ENCODE measurements around the gene NEU4. TPM values are rescaled to one million over a fixed set of nuclear protein-coding genes. Genes with fewer than 3 reads are reported as not detected.

Gene NEU4
- total and polyA plus RNA-seq, 7 donors = 0.36 to 66.1 (median 9.9) TPM; not detected in 1

DNA sequence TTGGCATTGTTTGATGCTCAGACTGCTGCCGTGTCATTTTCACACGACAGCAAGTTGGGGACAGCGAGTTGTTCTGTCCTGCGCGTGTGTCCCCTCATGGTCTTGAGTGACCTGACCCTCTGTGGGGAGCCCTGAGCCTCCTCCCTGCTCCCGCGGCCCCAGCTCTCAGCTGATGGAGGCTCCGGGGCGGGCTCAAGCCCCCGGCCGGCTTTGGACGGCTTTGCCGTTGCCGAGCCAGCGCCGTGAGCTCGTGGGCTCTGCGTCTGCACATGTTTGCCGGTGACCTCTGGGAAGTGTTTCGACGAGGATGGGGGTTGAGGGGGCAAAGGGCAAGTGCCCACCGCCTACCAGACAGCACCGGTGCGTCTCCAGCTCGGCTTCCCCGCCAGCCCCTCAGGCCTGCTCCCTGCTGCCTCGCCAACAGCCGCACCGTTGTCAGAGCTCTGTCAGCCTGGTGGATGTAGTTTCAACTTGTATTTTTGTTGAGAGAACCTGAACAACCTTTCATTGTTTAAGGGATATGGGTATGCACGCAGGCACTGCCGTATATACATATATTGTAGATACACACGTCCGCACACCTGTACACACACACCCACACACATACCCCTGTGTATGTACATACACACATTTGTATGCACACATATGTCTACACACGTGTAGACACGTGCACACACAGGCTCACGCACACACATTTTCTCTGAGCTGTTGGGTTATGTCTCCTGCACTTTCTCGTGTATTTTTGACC lies 36.0 kb downstream of the NEU4 start:
- H3K27me3 ChIP-seq = no peaks in the 10 kb centered on the region
- peak overlapping the region in 3 of 4 donors; percentile 45 to 48 (median 47) for H3K4me3 ChIP-seq
- peak; percentile 61 for DNase-seq
- no peaks in the 10 kb centered on the region for H3K36me3 ChIP-seq
- intact Hi-C loops (cut with DNase I) = no loop called here
- peaks cover 0 to 9% (median 7%) of the 10 kb centered on the region in 4 donors for H3K4me1 ChIP-seq
- no peaks in the 10 kb centered on the region for H3K9me3 ChIP-seq
- WGBS, 2 donors = 81 to 84% methylated on average over 37 of the region's 37 CpGs
- no peak overlapping the region for H3K27ac ChIP-seq
- TF ChIP-seq POLR2A (IDR thresholded peaks at IDR 0.05) = no peak
- TF ChIP-seq, protein P1, sequence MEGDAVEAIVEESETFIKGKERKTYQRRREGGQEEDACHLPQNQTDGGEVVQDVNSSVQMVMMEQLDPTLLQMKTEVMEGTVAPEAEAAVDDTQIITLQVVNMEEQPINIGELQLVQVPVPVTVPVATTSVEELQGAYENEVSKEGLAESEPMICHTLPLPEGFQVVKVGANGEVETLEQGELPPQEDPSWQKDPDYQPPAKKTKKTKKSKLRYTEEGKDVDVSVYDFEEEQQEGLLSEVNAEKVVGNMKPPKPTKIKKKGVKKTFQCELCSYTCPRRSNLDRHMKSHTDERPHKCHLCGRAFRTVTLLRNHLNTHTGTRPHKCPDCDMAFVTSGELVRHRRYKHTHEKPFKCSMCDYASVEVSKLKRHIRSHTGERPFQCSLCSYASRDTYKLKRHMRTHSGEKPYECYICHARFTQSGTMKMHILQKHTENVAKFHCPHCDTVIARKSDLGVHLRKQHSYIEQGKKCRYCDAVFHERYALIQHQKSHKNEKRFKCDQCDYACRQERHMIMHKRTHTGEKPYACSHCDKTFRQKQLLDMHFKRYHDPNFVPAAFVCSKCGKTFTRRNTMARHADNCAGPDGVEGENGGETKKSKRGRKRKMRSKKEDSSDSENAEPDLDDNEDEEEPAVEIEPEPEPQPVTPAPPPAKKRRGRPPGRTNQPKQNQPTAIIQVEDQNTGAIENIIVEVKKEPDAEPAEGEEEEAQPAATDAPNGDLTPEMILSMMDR (IDR thresholded peaks at IDR 0.05) = no peak
- TF ChIP-seq EP300 (IDR thresholded peaks at IDR 0.05) = no peak
- TF ChIP-seq POLR2AphosphoS5 (IDR thresholded peaks at IDR 0.05) = no peak

- peak; percentile 61 for DNase-seq
- Histone ChIP-seq H3K4me3 (no peak overlapping the region), H3K36me3 (no peaks in the 10 kb centered on the region), H3K4me1 (peaks cover 0 to 9% (median 7%) of the 10 kb centered on the region in 4 donors), H3K27me3 (no peaks in the 10 kb centered on the region), H3K27ac (no peak overlapping the region), H3K9me3 (no peaks in the 10 kb centered on the region)
- TF ChIP-seq POLR2AphosphoS5 (IDR thresholded peaks at IDR 0.05) = no peak
- no peak for TF ChIP-seq POLR2A (IDR thresholded peaks at IDR 0.05)
- TF ChIP-seq, protein P1 (IDR thresholded peaks at IDR 0.05) = no peak
- no peak for TF ChIP-seq EP300 (IDR thresholded peaks at IDR 0.05)
- intact Hi-C loops (cut with DNase I) = no loop called here
- WGBS, 2 donors = 85% methylated on average over 22 of the region's 22 CpGs
These were observed 37.4 kb downstream of the NEU4 start for GRCh38 chr2:241846406-241846805.

- TF ChIP-seq POLR2AphosphoS5 (IDR thresholded peaks at IDR 0.05) (no peak), POLR2A (IDR thresholded peaks at IDR 0.05) (no peak), EP300 (IDR thresholded peaks at IDR 0.05) (no peak)
- TF ChIP-seq, protein P1 (IDR thresholded peaks at IDR 0.05) = no peak
- DNase-seq = peak; percentile 59
- Histone ChIP-seq H3K4me3 (no peak overlapping the region), H3K4me1 (peaks cover 0 to 9% (median 7%) of the 10 kb centered on the region in 4 donors), H3K27ac (no peak overlapping the region), H3K36me3 (no peaks in the 10 kb centered on the region), H3K9me3 (no peaks in the 10 kb centered on the region), H3K27me3 (no peaks in the 10 kb centered on the region)
- WGBS, 2 donors = 89 to 92% methylated on average over 39 of the region's 39 CpGs
- intact Hi-C loops (cut with DNase I) = no loop called here
These were observed 40.0 kb downstream of the NEU4 start for GRCh38 chr2:241848761-241849615.

- 87 to 91% methylated on average over 16 of the region's 16 CpGs for WGBS, 2 donors
- TF ChIP-seq POLR2A (IDR thresholded peaks at IDR 0.05) (no peak), EP300 (IDR thresholded peaks at IDR 0.05) (no peak), POLR2AphosphoS5 (IDR thresholded peaks at IDR 0.05) (no peak)
- TF ChIP-seq, protein P1 (IDR thresholded peaks at IDR 0.05) = no peak
- Histone ChIP-seq H3K36me3 (no peaks in the 10 kb centered on the region), H3K27me3 (no peaks in the 10 kb centered on the region), H3K9me3 (no peaks in the 10 kb centered on the region), H3K4me3 (no peak overlapping the region), H3K27ac (no peak overlapping the region), H3K4me1 (peaks cover 0 to 2% (median 1%) of the 10 kb centered on the region in 4 donors)
- DNase-seq = peak; percentile 48
- intact Hi-C loops (cut with DNase I) = no loop called here
These were observed 40.9 kb downstream of the NEU4 start for GRCh38 chr2:241849616-241850543.

All from sigmoid colon (tissue), 7 donors.